ENCODE results near the gene ELL2. TPM values are rescaled to one million over a fixed set of nuclear protein-coding genes. Genes with fewer than 3 reads are reported as not detected.

ELL2 gene
- total RNA-seq, 1 experiment from 2014 or later: 24.4 TPM

GRCh38 chr5:95985249-95985648 lies 23.6 kb upstream of the ELL2 start:
- CTCF ChIA-PET: interaction anchor here (0.8 to 1.4 kb wide), 3 partner anchors 90 to 617 kb away, joined by 3 read pairs; no protein-coding TSS in a partner anchor
- H3K36me3 Mint-ChIP-seq: no peaks in the 10 kb centered on the region
- H3K27ac Mint-ChIP-seq: no peak overlapping the region
- H3K4me3 Mint-ChIP-seq: no peak overlapping the region
- DNase-seq (ENCODE audit: low spot score) (no peak), ATAC-seq (no peak)
- peaks cover 3% of the 10 kb centered on the region; the same call in 1 of the 2 replicates for H3K4me1 Mint-ChIP-seq
- no peaks in the 10 kb centered on the region for H3K27me3 Mint-ChIP-seq (ENCODE audit: low read depth)
- no peaks in the 10 kb centered on the region for H3K9me3 Mint-ChIP-seq
- POLR2A ChIA-PET: interaction anchor here (0.7 kb wide), 1 partner anchor 49 kb away, joined by 3 read pairs; no protein-coding TSS in a partner anchor
- TF ChIP-seq SMAD3 (CRISPR knock-in tag; IDR thresholded peaks at IDR 0.05; ENCODE audit: borderline replicate concordance) (no peak), USF1 (CRISPR knock-in tag; IDR thresholded peaks at IDR 0.05) (no peak), JUN (CRISPR knock-in tag; IDR thresholded peaks at IDR 0.05) (no peak), ESRRA (CRISPR knock-in tag; IDR thresholded peaks at IDR 0.05; ENCODE audit: borderline replicate concordance) (no peak), PRRX2 (CRISPR knock-in tag; IDR thresholded peaks at IDR 0.05) (no peak), EMX1 (CRISPR knock-in tag; IDR thresholded peaks at IDR 0.05) (no peak), ATF2 (CRISPR knock-in tag; IDR thresholded peaks at IDR 0.05; ENCODE audit: borderline replicate concordance, low read depth) (no peak), RORB (CRISPR knock-in tag; IDR thresholded peaks at IDR 0.05) (no peak), NR3C1 (CRISPR knock-in tag; conservative IDR thresholded peaks at IDR 0.05; ENCODE audit: low read depth) (no peak), ZNF263 (CRISPR knock-in tag; IDR thresholded peaks at IDR 0.05; ENCODE audit: low read depth) (no peak), RELA (CRISPR knock-in tag; IDR thresholded peaks at IDR 0.05; ENCODE audit: borderline replicate concordance) (no peak)
- TF ChIP-seq, protein P1, sequence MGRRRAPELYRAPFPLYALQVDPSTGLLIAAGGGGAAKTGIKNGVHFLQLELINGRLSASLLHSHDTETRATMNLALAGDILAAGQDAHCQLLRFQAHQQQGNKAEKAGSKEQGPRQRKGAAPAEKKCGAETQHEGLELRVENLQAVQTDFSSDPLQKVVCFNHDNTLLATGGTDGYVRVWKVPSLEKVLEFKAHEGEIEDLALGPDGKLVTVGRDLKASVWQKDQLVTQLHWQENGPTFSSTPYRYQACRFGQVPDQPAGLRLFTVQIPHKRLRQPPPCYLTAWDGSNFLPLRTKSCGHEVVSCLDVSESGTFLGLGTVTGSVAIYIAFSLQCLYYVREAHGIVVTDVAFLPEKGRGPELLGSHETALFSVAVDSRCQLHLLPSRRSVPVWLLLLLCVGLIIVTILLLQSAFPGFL (CRISPR knock-in tag; IDR thresholded peaks at IDR 0.05; ENCODE audit: borderline replicate concordance): no peak
- TF ChIP-seq, protein P2, sequence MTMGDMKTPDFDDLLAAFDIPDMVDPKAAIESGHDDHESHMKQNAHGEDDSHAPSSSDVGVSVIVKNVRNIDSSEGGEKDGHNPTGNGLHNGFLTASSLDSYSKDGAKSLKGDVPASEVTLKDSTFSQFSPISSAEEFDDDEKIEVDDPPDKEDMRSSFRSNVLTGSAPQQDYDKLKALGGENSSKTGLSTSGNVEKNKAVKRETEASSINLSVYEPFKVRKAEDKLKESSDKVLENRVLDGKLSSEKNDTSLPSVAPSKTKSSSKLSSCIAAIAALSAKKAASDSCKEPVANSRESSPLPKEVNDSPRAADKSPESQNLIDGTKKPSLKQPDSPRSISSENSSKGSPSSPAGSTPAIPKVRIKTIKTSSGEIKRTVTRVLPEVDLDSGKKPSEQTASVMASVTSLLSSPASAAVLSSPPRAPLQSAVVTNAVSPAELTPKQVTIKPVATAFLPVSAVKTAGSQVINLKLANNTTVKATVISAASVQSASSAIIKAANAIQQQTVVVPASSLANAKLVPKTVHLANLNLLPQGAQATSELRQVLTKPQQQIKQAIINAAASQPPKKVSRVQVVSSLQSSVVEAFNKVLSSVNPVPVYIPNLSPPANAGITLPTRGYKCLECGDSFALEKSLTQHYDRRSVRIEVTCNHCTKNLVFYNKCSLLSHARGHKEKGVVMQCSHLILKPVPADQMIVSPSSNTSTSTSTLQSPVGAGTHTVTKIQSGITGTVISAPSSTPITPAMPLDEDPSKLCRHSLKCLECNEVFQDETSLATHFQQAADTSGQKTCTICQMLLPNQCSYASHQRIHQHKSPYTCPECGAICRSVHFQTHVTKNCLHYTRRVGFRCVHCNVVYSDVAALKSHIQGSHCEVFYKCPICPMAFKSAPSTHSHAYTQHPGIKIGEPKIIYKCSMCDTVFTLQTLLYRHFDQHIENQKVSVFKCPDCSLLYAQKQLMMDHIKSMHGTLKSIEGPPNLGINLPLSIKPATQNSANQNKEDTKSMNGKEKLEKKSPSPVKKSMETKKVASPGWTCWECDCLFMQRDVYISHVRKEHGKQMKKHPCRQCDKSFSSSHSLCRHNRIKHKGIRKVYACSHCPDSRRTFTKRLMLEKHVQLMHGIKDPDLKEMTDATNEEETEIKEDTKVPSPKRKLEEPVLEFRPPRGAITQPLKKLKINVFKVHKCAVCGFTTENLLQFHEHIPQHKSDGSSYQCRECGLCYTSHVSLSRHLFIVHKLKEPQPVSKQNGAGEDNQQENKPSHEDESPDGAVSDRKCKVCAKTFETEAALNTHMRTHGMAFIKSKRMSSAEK (CRISPR knock-in tag; IDR thresholded peaks at IDR 0.05; ENCODE audit: borderline replicate concordance): no peak
- TF ChIP-seq, protein P3, sequence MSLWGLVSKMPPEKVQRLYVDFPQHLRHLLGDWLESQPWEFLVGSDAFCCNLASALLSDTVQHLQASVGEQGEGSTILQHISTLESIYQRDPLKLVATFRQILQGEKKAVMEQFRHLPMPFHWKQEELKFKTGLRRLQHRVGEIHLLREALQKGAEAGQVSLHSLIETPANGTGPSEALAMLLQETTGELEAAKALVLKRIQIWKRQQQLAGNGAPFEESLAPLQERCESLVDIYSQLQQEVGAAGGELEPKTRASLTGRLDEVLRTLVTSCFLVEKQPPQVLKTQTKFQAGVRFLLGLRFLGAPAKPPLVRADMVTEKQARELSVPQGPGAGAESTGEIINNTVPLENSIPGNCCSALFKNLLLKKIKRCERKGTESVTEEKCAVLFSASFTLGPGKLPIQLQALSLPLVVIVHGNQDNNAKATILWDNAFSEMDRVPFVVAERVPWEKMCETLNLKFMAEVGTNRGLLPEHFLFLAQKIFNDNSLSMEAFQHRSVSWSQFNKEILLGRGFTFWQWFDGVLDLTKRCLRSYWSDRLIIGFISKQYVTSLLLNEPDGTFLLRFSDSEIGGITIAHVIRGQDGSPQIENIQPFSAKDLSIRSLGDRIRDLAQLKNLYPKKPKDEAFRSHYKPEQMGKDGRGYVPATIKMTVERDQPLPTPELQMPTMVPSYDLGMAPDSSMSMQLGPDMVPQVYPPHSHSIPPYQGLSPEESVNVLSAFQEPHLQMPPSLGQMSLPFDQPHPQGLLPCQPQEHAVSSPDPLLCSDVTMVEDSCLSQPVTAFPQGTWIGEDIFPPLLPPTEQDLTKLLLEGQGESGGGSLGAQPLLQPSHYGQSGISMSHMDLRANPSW (CRISPR knock-in tag; conservative IDR thresholded peaks at IDR 0.05; ENCODE audit: low read depth): no peak
- TF ChIP-seq, protein P4, sequence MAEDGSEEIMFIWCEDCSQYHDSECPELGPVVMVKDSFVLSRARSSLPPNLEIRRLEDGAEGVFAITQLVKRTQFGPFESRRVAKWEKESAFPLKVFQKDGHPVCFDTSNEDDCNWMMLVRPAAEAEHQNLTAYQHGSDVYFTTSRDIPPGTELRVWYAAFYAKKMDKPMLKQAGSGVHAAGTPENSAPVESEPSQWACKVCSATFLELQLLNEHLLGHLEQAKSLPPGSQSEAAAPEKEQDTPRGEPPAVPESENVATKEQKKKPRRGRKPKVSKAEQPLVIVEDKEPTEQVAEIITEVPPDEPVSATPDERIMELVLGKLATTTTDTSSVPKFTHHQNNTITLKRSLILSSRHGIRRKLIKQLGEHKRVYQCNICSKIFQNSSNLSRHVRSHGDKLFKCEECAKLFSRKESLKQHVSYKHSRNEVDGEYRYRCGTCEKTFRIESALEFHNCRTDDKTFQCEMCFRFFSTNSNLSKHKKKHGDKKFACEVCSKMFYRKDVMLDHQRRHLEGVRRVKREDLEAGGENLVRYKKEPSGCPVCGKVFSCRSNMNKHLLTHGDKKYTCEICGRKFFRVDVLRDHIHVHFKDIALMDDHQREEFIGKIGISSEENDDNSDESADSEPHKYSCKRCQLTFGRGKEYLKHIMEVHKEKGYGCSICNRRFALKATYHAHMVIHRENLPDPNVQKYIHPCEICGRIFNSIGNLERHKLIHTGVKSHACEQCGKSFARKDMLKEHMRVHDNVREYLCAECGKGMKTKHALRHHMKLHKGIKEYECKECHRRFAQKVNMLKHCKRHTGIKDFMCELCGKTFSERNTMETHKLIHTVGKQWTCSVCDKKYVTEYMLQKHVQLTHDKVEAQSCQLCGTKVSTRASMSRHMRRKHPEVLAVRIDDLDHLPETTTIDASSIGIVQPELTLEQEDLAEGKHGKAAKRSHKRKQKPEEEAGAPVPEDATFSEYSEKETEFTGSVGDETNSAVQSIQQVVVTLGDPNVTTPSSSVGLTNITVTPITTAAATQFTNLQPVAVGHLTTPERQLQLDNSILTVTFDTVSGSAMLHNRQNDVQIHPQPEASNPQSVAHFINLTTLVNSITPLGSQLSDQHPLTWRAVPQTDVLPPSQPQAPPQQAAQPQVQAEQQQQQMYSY (CRISPR knock-in tag; IDR thresholded peaks at IDR 0.05): no peak
